HG02885 (cell line): ENCODE results near the gene FLT3.

Experiments used
- ATAC-seq: cut with Tn5 transposase; IDR thresholded peaks from one replicate; pipeline ENCODE4 v1.9.1; 2021; ENCODE audit warnings: mild to moderate bottlenecking; ENCODE audit not compliant: unreplicated experiment, poor library complexity

Gene FLT3

DNA sequence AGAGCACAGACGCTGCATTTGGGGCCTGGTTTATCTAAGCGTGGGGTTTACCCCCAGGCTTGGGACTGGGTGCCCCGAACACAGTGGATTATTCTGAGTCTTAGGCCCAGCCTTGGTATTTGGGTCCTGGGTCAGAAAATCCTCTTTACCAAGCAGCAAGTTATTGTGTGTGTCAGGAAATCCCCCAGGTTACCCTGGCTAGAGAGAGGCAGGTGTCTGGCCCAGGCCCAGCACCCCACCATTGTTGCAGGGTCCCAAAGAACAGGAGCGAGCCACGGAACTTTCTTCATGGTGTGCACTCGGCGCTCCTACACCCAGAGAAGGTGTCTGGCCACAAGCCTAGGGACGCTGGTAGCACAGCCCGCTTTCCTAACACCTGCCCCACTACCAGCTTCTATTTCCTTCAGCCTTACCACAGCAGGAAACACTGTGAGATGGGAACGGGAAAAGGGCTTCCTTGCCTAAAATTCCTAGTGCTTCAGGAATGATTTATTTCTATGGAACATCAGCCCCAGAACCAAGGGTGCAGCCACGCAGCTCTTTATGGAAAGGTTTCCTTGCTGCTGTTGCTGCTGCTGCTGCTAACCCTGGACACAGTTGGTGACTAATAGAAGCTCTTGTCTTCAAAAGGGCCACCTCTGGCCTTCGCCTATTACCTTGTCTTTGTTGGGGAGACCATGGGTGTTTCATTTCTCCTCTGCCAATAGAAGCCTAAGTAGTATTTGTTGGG lies 123.8 kb downstream of the FLT3 start:
- no peak for ATAC-seq

DNA sequence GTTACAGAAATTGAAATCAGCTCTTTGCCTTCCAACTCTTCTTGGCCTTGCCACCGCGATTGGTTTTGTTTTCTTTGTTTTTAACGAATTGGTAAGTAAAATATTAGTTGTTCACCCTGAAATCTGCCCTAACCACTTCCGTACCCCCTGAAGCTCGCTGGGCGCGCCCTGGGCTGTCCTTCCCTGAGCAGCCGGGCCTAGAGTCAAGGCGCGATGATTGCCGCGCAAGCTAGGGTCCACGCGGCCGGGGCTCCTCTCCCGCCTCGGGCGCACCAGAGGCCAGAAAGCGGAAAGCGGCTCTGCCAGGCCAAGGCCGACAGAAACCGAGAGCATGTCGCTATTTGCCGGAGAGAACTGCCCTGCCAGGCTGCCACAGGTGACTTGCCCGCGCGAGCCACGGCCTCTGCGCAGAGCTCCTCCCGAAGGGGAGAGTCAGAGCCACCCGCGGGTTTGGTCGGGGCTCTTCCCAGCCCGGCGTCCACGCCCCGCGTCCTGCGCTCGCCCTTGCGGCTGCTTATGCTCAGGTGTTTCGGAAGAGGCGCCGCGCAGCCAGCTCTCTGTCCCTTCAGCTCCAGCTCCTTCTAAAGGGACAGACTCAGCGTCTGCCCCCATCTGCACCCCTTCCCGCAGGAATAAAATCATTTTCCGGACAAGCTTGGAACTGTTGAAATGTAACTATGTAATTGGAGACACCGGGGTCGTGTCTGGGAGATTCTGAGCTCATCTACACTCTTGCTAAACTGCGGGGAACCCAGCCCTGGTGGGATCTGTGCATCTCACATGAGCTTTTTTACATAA lies 124.6 kb downstream of the FLT3 start:
- no peak for ATAC-seq

DNA sequence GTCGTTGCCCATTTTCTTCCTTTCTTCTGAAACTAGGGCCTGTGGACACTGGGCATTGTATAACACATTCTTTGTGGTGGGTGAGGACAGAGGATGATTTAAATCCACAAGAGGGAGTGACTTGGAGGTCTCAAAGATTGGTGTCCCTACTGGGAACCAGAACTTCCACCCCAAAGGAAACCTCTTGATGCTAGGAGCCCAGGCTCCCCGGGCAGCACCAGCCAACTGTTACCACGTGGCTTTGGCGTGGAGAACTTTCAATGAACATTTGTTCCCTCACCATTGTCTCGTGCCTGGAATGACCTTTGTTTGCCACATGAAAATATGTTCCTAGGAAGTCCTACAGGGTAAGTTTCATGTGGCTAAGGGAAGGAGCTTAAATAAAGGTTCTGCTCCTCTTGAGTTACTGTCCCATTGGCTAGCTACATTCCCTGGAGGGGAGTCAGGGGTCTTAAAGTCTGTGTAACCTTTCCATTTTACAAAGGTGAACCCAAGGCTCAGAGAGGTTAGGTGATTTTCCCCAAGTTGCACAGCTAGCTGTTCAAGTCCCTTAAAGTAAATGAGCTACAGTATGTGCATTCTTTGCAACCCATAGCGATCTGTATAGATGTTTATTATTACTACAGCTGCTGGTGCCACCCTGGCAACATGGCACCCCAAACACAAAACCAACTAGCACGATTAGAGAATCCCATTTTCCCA lies 126.3 kb downstream of the FLT3 start:
- no peak for ATAC-seq

DNA sequence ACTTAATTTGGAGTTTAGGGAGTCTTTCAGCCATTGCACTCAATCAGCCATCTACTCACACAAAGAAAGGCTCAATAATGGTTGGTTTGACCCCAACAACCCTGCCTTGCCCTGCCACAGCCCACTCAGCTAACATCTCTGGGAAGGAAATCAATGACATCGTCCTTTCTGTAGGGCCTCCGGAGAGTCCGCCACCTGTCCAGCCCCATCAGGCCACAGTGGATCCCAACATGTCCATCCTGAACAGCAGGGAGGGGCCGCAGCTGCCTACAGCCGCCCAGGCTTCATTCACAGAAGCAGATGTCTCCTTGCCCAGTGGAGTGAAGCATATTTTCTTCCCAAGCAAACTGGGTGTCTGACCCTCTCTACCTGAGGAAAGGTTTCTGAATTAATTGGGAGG lies 127.1 kb downstream of the FLT3 start:
- no peak for ATAC-seq

DNA sequence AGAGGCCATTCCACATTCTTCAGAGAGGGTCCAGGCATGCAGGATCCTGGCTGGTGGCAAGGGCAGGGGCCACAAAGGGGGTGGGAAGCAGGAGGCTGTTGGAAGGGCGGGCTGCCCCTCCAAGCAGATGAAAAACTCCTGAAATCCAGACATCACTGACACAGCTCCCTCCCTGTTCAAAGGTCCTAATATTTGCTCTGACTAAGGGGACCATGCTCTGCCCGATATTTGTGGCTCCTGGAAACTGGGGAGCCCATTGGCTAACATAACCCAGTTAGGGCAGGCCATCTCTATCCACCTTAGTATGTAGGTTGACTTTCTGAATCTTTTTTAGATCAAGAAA lies 127.9 kb downstream of the FLT3 start:
- no peak for ATAC-seq

DNA sequence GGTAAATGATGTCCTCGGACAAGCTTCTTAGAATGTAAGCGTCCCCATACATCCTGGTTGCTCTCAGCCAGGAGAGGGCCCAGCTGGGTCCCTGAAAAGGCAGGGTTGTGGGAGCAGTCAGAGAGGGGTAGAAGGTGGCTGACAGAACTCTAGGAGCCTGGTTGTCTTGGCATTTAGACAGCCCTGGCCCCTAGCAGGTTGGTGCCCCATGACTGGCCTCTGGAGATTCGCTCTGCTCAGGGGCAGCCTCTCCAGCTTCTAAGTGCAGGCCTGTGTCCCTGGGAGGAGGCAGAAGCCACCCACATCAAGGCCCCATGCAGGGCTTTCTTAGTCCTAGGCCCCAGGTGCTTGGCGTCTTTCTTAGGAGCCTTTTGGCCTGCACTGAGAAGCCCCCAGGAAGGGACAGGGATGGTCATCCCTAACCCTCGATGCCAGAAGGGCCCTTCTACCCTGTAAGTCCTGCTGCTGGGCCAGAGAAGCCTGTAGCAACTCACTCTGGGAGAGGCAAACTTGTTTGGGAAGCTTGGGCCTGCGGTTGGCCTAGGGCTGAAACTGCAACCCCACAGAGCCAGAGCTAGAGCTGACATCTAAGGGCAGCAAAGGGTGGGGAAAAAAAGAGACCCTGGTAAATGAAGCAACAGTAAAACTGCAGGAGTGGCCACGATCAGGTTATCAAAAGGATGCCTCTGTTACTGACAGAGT lies 128.4 kb downstream of the FLT3 start:
- no peak for ATAC-seq

DNA sequence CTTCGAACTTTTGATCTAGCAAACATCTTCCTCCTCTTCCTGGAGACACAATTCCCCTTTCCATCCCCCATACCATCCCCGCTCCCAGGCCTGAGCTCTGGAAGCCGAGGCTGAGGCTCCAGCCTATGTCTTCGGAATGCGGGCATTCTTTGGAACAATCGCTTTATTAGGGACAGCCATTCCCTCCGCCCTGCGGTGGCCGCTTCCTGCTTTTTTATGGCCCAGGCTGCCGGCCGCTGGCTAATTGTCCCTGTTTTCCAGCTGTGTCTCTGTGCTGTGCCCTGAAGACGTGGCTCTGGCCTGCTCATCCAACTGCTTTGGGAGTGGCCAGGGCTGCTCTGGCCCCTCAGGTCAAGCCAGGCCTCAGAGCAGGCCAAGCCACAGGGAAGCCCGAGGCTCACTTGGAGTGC lies 129.1 kb downstream of the FLT3 start:
- no peak for ATAC-seq

DNA sequence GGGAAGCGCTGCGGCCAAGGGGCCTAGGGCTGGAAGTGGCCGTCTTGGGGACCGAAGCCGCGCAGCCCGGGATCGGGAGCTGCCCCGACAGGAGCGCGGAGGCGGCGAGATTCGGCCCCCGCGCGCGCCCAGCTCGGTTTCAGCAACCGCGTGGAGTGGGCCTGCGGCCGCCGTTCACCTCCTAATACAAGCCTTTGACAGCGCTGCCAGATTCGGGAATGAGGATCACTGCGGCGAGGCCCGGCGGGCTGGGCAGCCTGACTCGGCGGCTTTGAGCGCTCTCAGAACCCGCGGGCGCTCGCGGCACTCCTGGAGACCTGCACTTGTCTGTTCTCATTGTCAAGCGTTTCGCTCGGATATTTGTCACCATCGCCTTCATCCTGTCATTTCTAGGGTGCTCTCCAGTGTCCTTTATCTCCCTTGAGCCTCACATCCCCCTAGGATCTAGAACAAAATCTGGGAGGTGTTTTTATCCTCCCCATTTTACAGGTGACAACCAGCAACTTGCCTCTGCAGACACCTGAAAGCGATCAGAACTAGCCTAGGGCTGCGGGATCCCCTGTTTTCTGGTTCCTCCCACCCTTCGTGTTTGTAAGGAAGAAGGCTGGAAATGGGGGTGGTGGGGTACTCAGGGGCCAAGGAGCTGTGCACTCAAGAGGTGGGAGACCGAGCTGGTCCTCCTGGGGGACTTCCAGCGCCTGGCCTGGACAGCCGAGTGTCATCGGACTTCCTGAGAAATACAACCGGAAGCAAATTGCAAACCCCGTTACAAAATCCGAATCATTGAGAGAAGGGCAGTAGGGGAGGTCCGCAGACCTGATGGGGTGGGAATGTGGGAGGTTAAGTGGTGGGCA lies 129.8 kb downstream of the FLT3 start:
- ATAC-seq: no peak

DNA sequence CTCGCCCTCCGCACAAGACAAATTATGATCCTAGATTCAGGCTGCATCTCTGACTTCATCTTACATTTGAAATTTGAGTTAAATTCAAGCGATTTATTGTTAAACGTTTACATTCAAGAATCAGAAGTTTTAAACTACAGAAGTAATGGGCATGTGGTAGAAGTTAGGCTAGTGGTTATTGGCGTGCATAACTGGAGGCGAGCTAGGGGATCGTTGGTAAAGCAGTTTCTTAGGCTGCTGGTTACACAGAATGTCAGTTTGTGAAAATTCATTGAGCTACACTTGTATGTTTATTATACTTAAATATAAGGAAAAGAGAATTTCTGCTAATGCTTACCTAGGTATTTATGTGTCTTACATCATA lies 130.5 kb downstream of the FLT3 start:
- ATAC-seq: no peak

DNA sequence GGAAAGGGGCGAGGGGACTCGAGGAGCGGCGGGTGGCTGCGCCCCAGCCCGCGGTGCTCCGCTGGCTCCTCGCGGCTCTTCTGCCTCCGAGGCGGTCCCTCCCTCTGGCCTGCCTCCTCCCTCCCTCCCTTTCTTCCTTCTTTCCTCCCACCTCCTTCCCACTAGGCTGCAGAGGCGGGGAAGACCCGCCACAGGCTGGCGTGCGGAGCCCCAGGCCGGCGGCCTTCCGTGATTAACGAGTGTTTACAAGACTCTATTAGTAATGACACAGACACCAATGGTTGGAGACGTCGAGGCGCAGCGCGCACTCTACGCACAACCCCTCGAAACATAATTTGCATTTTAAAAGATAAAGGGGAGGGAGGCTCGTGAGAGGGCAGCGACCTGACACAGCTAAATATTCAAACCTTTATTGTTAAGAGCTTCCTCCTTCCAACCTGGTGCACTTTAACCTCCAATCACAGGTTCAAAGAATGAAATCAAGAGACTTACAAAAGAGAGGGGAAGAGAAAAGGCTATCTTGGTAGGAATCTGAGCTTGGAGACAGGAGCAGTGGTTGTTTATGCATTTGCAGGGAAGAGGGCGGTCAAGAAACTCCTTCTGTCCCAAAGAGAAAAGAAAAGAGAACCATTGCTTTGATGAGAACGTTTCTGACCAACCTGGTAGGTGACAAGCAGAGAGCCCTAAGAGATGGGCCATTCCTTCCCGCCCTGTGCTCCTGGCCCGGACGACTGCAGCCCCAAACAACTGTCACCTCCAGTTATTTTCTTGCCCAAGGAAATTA lies 131.1 kb downstream of the FLT3 start, which contains the start of gene CDX2:
CDX2 (minus strand) TSS at position 234 of the 784 bp plus-strand sequence. CDS start 309 bp downstream, outside the sequence.
- ATAC-seq: no peak

DNA sequence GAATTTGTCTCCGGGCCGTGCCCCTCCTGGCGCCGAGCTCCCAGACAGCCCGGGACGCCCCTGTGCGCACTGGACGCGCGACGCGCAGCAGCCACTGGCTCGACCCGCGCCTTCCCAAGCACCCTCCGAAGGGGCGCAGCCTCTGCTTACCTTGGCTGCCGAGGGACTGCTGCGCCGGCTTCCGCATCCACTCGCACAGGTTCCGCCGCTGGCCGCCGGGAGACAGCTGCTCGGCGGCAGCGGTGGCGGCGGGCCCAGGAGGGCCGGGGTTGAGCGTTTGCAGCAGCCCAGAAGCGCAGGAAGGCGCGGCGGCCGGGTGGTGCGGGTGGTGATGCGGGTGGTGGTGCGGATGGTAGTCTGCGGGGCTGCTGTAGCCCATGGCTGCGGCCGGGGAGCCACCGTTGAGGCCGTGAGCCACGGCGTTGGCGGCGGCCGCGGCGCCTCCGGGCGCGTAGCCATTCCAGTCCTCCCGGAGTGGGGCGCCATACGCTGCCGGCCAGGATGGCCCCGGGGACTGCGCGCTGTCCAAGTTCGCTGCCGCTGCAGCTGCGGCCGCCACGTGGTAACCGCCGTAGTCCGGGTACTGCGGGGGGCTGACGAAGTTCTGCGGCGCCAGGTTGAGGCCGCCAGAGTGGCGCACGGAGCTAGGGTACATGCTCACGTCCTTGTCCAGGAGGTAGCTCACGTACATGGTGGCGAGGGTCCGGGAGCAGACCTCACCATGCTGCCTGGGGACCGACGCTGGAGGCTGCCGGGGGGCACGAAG lies 131.9 kb downstream of the FLT3 start:
- ATAC-seq: no peak

DNA sequence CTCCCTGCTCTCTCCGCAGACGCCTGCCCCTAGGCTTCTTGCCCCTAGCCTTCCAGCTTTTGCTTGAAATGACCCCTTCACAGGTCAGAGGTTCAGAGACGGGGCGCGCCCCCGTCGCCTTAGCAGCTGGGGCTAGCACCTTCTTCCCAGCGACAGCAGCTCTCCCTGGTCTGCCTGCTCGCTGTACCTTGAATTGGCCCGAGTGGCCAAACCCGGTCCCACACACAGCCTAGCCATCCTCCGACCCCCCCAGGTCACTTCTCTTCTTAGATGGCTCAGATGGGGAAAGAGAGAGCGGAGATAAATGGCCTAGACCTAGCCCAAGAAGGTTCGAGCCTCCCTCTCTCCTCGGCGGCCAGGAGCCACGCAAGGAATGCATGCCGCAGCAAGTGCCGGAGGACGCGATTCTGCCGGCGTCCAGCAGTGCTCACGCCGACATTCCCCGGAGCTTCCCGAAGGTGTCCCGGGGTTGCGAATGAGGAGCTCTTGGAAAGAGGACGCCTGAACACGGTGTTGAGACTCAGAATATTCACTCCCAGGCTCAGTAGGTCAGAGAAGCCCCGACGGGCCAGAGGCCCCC lies 132.6 kb downstream of the FLT3 start:
- ATAC-seq: no peak

DNA sequence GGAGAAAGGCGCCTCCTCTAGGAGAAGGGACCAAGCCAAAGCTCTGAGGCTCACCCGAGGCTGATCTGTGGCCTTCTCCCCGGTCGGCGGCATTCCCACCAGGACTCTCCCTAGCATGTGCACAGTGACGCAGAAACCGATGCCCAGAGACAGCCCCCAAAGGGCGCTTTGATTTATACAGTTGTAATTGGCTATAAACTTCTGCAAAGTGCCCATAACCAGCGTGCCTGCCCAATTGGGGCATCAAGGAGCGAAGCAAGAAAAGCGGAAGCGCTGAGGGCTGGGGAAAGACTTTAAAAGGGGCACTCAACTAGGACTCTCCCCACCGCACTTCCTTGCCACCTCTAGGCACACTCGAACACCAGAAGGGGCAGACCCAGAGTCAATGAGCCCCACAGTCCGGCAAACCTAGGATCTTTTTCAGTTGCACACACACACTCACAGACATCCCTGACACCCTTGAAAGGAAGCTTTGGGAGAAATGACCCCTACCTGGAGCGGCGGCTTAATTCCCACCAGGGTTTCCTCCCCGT lies 133.1 kb downstream of the FLT3 start:
- ATAC-seq: no peak

DNA sequence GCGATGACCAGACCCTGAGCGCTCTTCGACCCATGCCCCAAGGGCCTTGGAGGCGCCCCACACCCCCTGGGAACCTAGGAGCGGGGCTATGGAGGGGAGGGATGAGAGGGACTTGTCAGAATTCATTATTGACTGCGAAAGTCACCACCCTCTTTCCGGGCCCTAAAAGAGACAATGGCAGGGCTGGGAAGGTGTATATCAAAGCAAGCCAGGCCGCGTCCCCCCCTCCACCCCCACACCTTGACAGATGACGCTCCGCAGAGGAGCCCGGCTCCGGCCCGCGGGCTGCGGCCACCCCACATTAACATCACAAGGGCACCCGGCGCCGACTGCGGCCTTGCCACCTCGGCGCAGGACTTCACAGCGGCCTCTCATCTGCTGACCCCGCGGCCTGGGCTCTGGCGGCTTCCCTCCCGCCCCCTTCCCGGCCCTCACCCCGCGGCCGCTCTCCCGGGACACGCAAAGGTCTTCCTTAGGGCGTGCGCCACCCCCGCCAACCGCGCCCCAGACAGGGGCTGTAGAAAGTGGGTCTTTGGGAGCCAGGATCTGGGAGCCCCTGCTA lies 133.7 kb downstream of the FLT3 start:
- no peak for ATAC-seq

DNA sequence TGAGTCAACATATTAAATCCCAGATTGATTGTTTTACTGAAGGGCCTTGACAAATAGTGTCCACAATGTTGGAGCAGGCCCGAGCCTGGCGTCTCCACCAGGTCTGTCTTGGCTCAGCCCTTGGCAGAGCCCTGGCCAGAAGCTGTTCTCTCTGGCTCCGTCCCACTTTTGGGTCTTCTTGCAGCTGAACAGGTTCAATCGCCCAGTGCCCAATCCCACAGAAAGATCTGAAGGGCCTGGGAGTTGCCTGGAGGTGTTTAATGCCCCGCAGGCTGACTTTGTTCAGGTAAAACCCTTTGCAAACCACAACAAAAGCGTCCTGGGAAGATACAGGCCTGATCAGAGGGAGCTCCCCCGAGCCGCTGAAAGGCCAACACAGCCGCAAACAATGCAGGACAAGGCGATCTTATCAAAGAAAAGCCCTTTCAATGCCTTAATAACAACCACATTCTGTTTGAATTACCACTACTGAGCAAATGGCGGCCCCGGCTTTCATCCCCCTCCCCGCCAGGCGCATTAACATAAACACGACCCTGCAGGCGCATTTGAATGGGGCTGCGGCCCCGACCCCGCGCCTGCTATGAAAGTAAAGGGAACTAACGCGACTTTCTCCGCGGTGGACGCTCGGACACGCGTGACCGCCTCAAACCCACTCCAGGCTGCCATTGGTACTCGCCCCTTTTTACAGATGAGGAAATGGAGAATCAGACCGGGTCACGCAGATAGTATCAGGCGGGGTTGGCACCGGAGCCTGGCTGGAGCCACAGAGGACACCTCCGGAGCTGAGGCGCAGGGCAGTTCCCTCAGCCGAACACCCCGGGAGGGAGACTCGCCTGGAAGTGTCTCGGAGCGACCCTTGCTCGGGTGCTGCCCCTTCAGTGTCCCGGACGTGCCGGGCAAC lies 134.4 kb downstream of the FLT3 start:
- ATAC-seq: no peak

DNA sequence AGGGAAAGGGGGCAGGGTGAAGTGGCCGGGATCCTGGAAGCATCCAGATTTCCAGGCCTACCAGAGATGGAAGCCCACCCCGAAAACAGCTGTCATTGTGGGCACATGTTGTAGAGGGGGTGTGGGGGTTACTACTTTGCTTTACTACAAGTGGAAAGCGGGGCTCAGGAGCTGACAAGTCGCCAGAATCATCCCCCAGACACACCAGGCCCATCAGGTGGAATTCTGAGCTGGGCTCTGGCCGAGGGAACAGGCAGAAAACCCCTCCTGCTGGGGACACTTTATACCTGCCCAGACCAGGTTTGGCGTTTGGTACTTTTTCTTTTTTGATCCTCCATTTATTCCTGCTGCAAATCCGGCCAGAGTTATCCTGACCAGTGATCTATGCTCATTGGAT lies 135.0 kb downstream of the FLT3 start:
- no peak for ATAC-seq
